BJ (cell line): Measurements from ENCODE around the gene SENP7. TPM values are rescaled to one million over a fixed set of nuclear protein-coding genes. Genes with fewer than 3 reads are reported as not detected.

Source experiments
- CTCF ChIA-PET: fragments of 350-600 bp; formaldehyde crosslinking; extraction: SDS; loops from one replicate; lab custom pipeline; 2021; ENCODE audit warnings: antibody characterized with exemption, inconsistent platforms; lab: Yijun Ruan, JAX
- POLR2A ChIA-PET: fragments of 300-600 bp; sonication (Branson Sonifier 250); formaldehyde crosslinking; extraction: SDS; loops from one replicate; lab custom pipeline; 2021; ENCODE audit warnings: antibody characterized with exemption; lab: Charles Lee
- DNase-seq: peaks from one replicate; pipeline ENCODE4 v3.0.0-alpha.2; 2011; ENCODE audit warnings: low read depth
- H3K27me3 ChIP-seq: 2 replicates; pipeline ENCODE4 v1.6.0; 2011; ENCODE audit warnings: low read length; ENCODE audit not compliant: control insufficient read depth, insufficient read depth
- H3K36me3 ChIP-seq: 2 replicates; pipeline ENCODE4 v1.5.1; 2011; ENCODE audit warnings: low read length; ENCODE audit not compliant: control insufficient read depth, insufficient read depth
- H3K4me3 ChIP-seq: 2 replicates; pipeline ENCODE4 v1.5.1; 2011; ENCODE audit warnings: low read depth, mild to moderate bottlenecking, control low read depth, low read length
- polyA plus RNA-seq: library from polyadenylated mRNA; depleted of rRNA; stranded (reverse); fragments of >200 nt; gene quantifications from 2 replicates; pipeline ENCODE4 v1.2.3, GENCODE V29; 2011
- TF ChIP-seq, protein P1 (sequence below): IDR thresholded peaks from 2 replicates; pipeline ENCODE4 v1.5.1; 2011; ENCODE audit warnings: low read depth, mild to moderate bottlenecking, control low read depth, inconsistent platforms, low read length, moderate library complexity; ENCODE audit not compliant: insufficient read depth

SENP7 gene
- polyA plus RNA-seq, 1 experiment, result 4.2 TPM

DNA sequence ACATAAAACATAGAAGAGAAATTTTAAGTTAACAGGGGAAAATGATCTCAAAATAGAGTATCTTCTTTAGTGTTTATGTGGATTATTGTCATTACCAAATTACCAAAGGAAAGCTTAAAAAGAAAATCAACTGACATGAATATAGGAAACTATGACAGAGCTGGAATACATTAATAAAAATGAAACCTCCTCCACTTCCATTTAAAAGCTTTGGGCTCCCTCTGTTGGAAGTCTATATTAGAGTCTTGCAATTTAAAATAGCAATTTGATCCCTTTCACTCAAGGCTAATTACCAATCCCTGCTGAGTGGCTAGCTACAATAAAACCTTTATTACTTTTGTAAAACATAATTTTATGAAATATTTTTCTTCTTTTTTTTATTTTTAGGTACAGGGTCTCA is 131.2 kb downstream of the SENP7 start:
- H3K27me3 ChIP-seq, result no peaks in the 10 kb centered on the region
- H3K4me3 ChIP-seq, result no peak overlapping the region
- DNase-seq, result peak; percentile 6
- H3K36me3 ChIP-seq, result no peaks in the 10 kb centered on the region
- POLR2A ChIA-PET, result no interaction called here
- TF ChIP-seq, protein P1, sequence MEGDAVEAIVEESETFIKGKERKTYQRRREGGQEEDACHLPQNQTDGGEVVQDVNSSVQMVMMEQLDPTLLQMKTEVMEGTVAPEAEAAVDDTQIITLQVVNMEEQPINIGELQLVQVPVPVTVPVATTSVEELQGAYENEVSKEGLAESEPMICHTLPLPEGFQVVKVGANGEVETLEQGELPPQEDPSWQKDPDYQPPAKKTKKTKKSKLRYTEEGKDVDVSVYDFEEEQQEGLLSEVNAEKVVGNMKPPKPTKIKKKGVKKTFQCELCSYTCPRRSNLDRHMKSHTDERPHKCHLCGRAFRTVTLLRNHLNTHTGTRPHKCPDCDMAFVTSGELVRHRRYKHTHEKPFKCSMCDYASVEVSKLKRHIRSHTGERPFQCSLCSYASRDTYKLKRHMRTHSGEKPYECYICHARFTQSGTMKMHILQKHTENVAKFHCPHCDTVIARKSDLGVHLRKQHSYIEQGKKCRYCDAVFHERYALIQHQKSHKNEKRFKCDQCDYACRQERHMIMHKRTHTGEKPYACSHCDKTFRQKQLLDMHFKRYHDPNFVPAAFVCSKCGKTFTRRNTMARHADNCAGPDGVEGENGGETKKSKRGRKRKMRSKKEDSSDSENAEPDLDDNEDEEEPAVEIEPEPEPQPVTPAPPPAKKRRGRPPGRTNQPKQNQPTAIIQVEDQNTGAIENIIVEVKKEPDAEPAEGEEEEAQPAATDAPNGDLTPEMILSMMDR, result peak; percentile 37
- CTCF ChIA-PET, result interaction anchor here (0.6 to 1.5 kb wide), 6 partner anchors 16 to 1117 kb away, joined by 3 read pairs; no protein-coding TSS in a partner anchor

DNA sequence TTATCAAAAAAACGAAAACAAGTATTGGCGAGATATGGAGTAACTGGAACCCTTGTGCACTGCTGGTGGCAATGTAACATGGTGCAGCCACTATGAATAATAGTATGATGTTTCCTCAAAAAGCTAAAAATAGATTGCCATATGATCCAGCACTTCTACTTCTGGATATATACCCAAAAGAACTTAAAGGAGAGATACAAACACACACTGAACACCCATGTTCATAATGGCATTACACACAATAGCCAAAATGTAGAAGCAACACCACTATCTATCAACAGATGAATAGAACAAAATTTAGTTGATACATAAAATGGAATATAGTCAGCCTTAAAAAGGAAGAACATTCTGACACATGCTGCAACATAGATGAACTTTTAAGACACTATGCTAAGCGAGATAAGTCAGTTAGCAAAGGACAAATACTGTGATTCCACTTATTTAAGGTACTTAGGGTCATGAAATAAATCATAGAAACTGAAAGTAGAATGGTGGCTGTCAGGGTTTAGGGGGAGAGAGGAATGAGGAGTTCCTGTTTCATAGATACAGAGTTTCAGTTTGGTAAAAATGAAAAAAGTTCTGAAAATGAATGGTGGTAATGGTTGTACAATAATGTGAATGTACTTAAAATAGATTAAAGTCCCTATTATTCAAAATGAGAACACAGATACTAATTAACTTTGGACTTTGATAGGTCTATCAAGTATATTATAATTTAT is 133.2 kb downstream of the SENP7 start:
- DNase-seq, result no peak
- no peaks in the 10 kb centered on the region for H3K36me3 ChIP-seq
- H3K4me3 ChIP-seq, result no peak overlapping the region
- ChIA-PET POLR2A (no interaction called here), CTCF (no interaction called here)
- TF ChIP-seq, protein P1, result no peak
- H3K27me3 ChIP-seq, result no peaks in the 10 kb centered on the region

DNA sequence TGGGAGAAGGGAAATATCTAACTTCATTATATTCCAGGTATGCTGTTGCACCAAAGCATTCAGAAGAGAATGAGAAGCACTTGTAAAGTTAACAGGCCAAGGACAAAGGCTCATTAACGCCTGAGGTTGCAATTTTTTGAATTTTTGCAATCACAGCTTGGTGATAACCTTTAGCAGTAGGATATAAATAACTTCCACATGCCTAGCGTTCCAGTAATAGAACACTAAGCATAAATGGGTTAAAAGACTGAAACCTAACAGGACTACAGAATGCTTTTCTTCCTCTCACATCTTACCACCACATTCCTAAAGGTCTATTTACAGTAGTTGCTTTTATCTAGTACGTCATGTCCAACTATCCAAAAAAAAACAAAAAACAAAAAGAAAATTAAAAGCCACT is 135.2 kb downstream of the SENP7 start:
- no peak overlapping the region for H3K4me3 ChIP-seq
- CTCF ChIA-PET, result no interaction called here
- H3K36me3 ChIP-seq, result no peaks in the 10 kb centered on the region
- no peaks in the 10 kb centered on the region for H3K27me3 ChIP-seq
- TF ChIP-seq, protein P1, result no peak
- POLR2A ChIA-PET, result no interaction called here
- DNase-seq, result no peak

DNA sequence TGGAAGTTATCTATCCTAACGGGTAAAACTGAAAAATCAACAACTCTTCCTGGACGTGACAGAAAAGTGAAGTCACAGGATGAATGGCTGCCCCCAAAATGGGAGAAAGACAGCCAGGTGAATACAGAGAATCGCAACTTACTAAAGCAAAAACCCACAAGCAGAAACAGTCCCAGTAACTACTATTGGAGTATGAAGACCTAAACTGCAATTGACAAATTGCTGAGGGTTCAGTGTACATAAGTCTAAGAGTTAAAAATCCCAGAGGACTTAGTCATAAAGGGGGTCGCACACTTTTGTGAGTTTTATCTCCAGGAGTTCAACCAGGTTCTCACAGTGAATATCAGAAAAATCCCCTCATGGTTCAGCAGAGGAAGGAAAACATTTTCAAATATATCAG is 135.8 kb downstream of the SENP7 start:
- Histone ChIP-seq H3K36me3 (no peaks in the 10 kb centered on the region), H3K27me3 (no peaks in the 10 kb centered on the region), H3K4me3 (no peak overlapping the region)
- no peak for DNase-seq
- TF ChIP-seq, protein P1, result no peak
- ChIA-PET CTCF (interaction anchor here (1.0 kb wide), 1 partner anchor 8 kb away, joined by 3 read pairs; no protein-coding TSS in a partner anchor), POLR2A (no interaction called here)

DNA sequence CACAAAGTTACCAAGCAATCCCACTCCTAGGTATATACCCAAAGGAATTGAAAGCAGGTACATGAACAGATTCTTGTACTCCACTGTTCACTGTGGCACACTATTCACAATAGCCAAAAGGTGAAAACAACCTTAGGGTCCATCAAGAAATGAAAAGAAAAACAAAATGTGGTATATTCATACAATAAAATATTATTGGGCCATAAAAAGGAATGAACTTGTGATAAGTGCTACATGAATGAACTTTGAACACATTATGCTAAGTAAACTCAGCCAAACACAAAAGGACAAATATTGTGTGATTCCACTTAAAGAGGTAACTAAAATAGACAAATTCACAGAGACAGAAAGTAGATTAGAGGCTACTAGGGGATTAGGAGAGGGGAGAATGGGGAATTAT is 137.4 kb downstream of the SENP7 start:
- Histone ChIP-seq H3K4me3 (no peak overlapping the region), H3K36me3 (no peaks in the 10 kb centered on the region), H3K27me3 (no peaks in the 10 kb centered on the region)
- no peak for DNase-seq
- POLR2A ChIA-PET, result no interaction called here
- TF ChIP-seq, protein P1, result no peak
- CTCF ChIA-PET, result no interaction called here
